GM12801 (cell line): ENCODE measurements around the gene PLEKHA7.

ENCODE experiments used
- CTCF ChIP-seq: IDR thresholded peaks from one replicate; pipeline ENCODE4 v1.5.1; 2011; ENCODE audit warnings: control low read depth; ENCODE audit not compliant: insufficient read length; ENCODE audit errors: extremely low read depth

The PLEKHA7 gene

GRCh38 chr11:16956538-16957153 is 57.6 kb downstream of the PLEKHA7 start:
- TF ChIP-seq CTCF = no peak

GRCh38 chr11:16953663-16954062 is 60.6 kb downstream of the PLEKHA7 start:
- no peak for TF ChIP-seq CTCF

- no peak for TF ChIP-seq CTCF
Observed at GRCh38 chr11:16946477-16947282, 67.5 kb downstream of the PLEKHA7 start.

GRCh38 chr11:16945671-16946469 is 68.3 kb downstream of the PLEKHA7 start:
- no peak for TF ChIP-seq CTCF

GRCh38 chr11:16942911-16943310 is 71.3 kb downstream of the PLEKHA7 start:
- TF ChIP-seq CTCF = no peak

- TF ChIP-seq CTCF = no peak
Observed at GRCh38 chr11:16942342-16942741, 71.9 kb downstream of the PLEKHA7 start.

- no peak for TF ChIP-seq CTCF
Observed at GRCh38 chr11:16941935-16942334, 72.3 kb downstream of the PLEKHA7 start.
